ENCODE data around the gene PLEKHM3.

- TF ChIP-seq CTCF (IDR thresholded peaks at IDR 0.05) (no peak), POLR2A (IDR thresholded peaks at IDR 0.05) (no peak)
These were observed 176.8 kb downstream of the PLEKHM3 start for GRCh38 chr2:207848545-207848928.

All from transverse colon (tissue), 3 donors.